Vagina (tissue), 2 donors: ENCODE results near the gene NINJ2.

ENCODE experiments used
- CTCF ChIP-seq, 3 experiments: fragments of 450-650 bp in 2 of 3; fragments of 200-600 bp in 1 of 3; sonication (generic) in 1 of 3; IDR thresholded peaks; one replicate each; pipeline ENCODE4 v1.5.1; 2017 to 2019; ENCODE audit warnings: antibody characterized with exemption in 3 of 3, mild to moderate bottlenecking in 2 of 3, moderate library complexity in 2 of 3
- POLR2AphosphoS5 ChIP-seq, 2 donors: sonication (generic); formaldehyde crosslinking; IDR thresholded peaks; one replicate each; pipeline ENCODE4 v1.9.0; 2017; ENCODE audit warnings: antibody characterized with exemption in 2 of 2, mild to moderate bottlenecking in 2 of 2, low read depth in 1 of 2; ENCODE audit not compliant: insufficient read depth in 1 of 2

- no peak for TF ChIP-seq CTCF (IDR thresholded peaks at IDR 0.05)
- no peak for TF ChIP-seq POLR2AphosphoS5 (IDR thresholded peaks at IDR 0.05; ENCODE audit: insufficient read depth in 1 of 2, low read depth in 1 of 2)
Observed at GRCh38 chr12:669576-669945, 6.3 kb upstream of the NINJ2 start.
